K562 (cell line): ENCODE results near the gene MALSU1. TPM values are rescaled to one million over a fixed set of nuclear protein-coding genes. Genes with fewer than 3 reads are reported as not detected.

ENCODE experiments used
- ATAC-seq: fragments of 200-7000 bp; cut with Tn5 transposase; 3 replicates; pipeline ENCODE4 v1.9.1; 2020; ENCODE audit warnings: moderate library complexity
- BruUV-seq: library from RNA; stranded (reverse); fragments of 400-500 nt; replicated peaks from 2 replicates; lab custom pipeline; 2021; lab: Mats Ljungman, UMichigan
- CTCF ChIA-PET: fragments of 300-600 bp; formaldehyde crosslinking; extraction: SDS; loops from one replicate; lab custom pipeline; 2021; ENCODE audit warnings: low intra/inter-chr PET ratio; lab: Yijun Ruan, JAX
- POLR2A ChIA-PET: fragments of 300-600, 350-650 bp; sonication (Branson Sonifier 250); formaldehyde crosslinking; extraction: SDS; loops from one replicate; lab custom pipeline; 2021; ENCODE audit warnings: antibody characterized with exemption, inconsistent platforms; lab: Yijun Ruan, JAX
- DNase-seq, 4 experiments: peaks; one replicate each; pipeline versions ENCODE4 v3.0.0 to v3.0.0-alpha.2; 2011 to 2018; ENCODE audit warnings: low spot score in 3 of 4, mixed read lengths in 3 of 4; ENCODE audit errors: extremely low read depth in 1 of 4
- FAIRE-seq: peaks from 2 replicates; lab custom pipeline; 2011; peaks lifted over from hg19 to GRCh38; lab: Jason Lieb, UNC
- H2AFZ ChIP-seq: 2 replicates; pipeline ENCODE4 v1.6.0; 2011; ENCODE audit warnings: low read depth, low read length, control low read depth, inconsistent platforms
- H3K27ac ChIP-seq: fragments of 200-600 bp; 3 replicates; pipeline ENCODE4 v1.8.0; 2011; ENCODE audit warnings: low read depth, mild to moderate bottlenecking, control low read depth, inconsistent platforms, low read length, moderate library complexity, mixed read lengths; ENCODE audit errors: extremely low read depth
- H3K27me3 ChIP-seq, 2 experiments: fragments of 300-600 bp in 1 of 2; 2 replicates in 1 of 2; 3 replicates in 1 of 2; pipeline versions ENCODE4 v1.6.0 to v1.8.0; 2011; ENCODE audit warnings: inconsistent platforms in 2 of 2, low read length in 2 of 2, mild to moderate bottlenecking in 1 of 2, mixed read lengths in 1 of 2, moderate library complexity in 1 of 2; ENCODE audit not compliant: control insufficient read depth in 2 of 2, insufficient read depth in 2 of 2
- H3K36me3 ChIP-seq: fragments of 300-600 bp; 3 replicates; pipeline ENCODE4 v1.8.0; 2011; ENCODE audit warnings: mild to moderate bottlenecking, low read length, inconsistent platforms; ENCODE audit not compliant: control insufficient read depth, insufficient read depth
- H3K4me1 ChIP-seq, 2 experiments: fragments of 200-600 bp in 1 of 2; replicated peaks in 1 of 2; 2 replicates in 1 of 2; 3 replicates in 1 of 2; pipeline versions ENCODE4 v1.5.1 to v1.8.0; 2011; ENCODE audit warnings: inconsistent platforms in 2 of 2, low read length in 2 of 2, mild to moderate bottlenecking in 1 of 2, mixed read lengths in 1 of 2, moderate library complexity in 1 of 2; ENCODE audit not compliant: control insufficient read depth in 2 of 2, insufficient read depth in 2 of 2
- H3K4me2 ChIP-seq: 2 replicates; pipeline ENCODE4 v1.6.1; 2011; ENCODE audit warnings: low read length, control low read depth, inconsistent platforms, mixed read lengths; ENCODE audit not compliant: insufficient read depth
- H3K4me3 ChIP-seq: fragments of 200-600 bp; sonication (generic), shearing (Covaris generic); 2 replicates; pipeline ENCODE4 v1.5.1; 2016; ENCODE audit warnings: control low read depth, inconsistent platforms
- H3K79me2 ChIP-seq: fragments of 200-600 bp; 3 replicates; pipeline ENCODE4 v1.8.0; 2011; ENCODE audit warnings: low read length, inconsistent platforms; ENCODE audit not compliant: control insufficient read depth, insufficient read depth
- H3K9ac ChIP-seq, 2 experiments: 2 replicates each; pipeline versions ENCODE4 v1.6.0 to v1.6.1; 2011; ENCODE audit warnings: low read depth in 2 of 2, low read length in 2 of 2, control low read depth in 1 of 2, inconsistent platforms in 1 of 2, mild to moderate bottlenecking in 1 of 2, mixed read lengths in 1 of 2; ENCODE audit not compliant: insufficient read depth in 1 of 2
- H3K9me1 ChIP-seq: one replicate; pipeline ENCODE4 v1.6.0; 2011; ENCODE audit warnings: inconsistent platforms, mild to moderate bottlenecking, low read length, moderate library complexity; ENCODE audit not compliant: control insufficient read depth, insufficient read depth
- H3K9me3 ChIP-seq: replicated peaks from 2 replicates; pipeline ENCODE4 v1.5.1; 2011; ENCODE audit warnings: low read depth, low read length, inconsistent platforms; ENCODE audit not compliant: control insufficient read depth, insufficient read depth
- H4K20me1 ChIP-seq: replicated peaks from 2 replicates; pipeline ENCODE4 v1.6.1; 2011; ENCODE audit warnings: low read length, inconsistent platforms, mixed read lengths; ENCODE audit not compliant: control insufficient read depth, insufficient read depth
- CEBPB ChIP-seq: fragments of 450-650 bp; IDR thresholded peaks from 2 replicates; pipeline ENCODE4 v1.6.1; 2016; ENCODE audit warnings: missing genetic modification characterization, missing compliant biosample characterization
- CEBPG ChIP-seq, 3 experiments: fragments of 200-800 bp in 1 of 3; sonication (Bioruptor generic) in 1 of 3; sonication (generic) in 1 of 3; formaldehyde crosslinking in 1 of 3; IDR thresholded peaks in 2 of 3; conservative IDR thresholded peaks in 1 of 3; 2 replicates each; pipeline versions ENCODE4 v1.6.1 to v1.8.0; 2016 to 2022; ENCODE audit warnings: missing compliant biosample characterization in 2 of 3, missing genetic modification characterization in 2 of 3, mild to moderate bottlenecking in 1 of 3, missing genetic modification reagents in 1 of 3
- SOX6 ChIP-seq: fragments of 450-650 bp; IDR thresholded peaks from 2 replicates; pipeline ENCODE4 v1.6.1; 2014; ENCODE audit warnings: mild to moderate bottlenecking
- WGBS: fragments of 100-300 bp; shearing (Covaris generic); methylation state at CpG from one replicate; pipeline ENCODE4 v1.1.6; 2016; ENCODE audit warnings: low coverage, mixed read lengths; ENCODE audit not compliant: insufficient coverage; ENCODE audit errors: missing lambda C conversion rate; 5-methylcytosine and 5-hydroxymethylcytosine counted together
- in situ Hi-C: fragments of 300-500 bp; cut with MboI; formaldehyde crosslinking; loops from 4 replicates; pipeline ENCODE4 v1.15.0; 2018; ENCODE audit warnings: inconsistent platforms, mixed read lengths
- intact Hi-C: fragments of 100-400 bp; cut with micrococcal nuclease; formaldehyde crosslinking; loops from 2 replicates; pipeline ENCODE4 v1.14.2; 2022
- polyA plus RNA-seq, 8 experiments: library from polyadenylated mRNA; depleted of rRNA in 4 of 8; stranded (reverse) in 5 of 8; unstranded in 3 of 8; fragments of >200 nt; fragmentation: Nextera tagmentation in 2 of 8; fragmentation: Illumina TruSeq in 1 of 8; extraction: Ambion mirVana in 2 of 8; extraction: Trizol in 1 of 8; gene quantifications; 2 replicates each; pipeline versions ENCODE4 v1.2.1 to v1.2.3, GENCODE V29; 2011 to 2014; ENCODE audit warnings: inconsistent platforms in 1 of 8, missing spikeins in 1 of 8
- total RNA-seq, 7 experiments: library from RNA; depleted of rRNA in 6 of 7; stranded (reverse); fragments of >200 nt in 6 of 7; fragmentation: Illumina TruSeq in 2 of 7; extraction: Trizol in 2 of 7; gene quantifications; 2 replicates each; pipeline versions ENCODE4 v1.2.1 to v1.2.3, GENCODE V29; 2011 to 2021; ENCODE audit warnings: low replicate concordance in 1 of 7
- TF ChIP-seq, protein P1 (sequence below), 2 experiments: fragments of 450-650 bp in 1 of 2; sonication (generic) in 1 of 2; formaldehyde crosslinking in 1 of 2; IDR thresholded peaks in 1 of 2; conservative IDR thresholded peaks in 1 of 2; 2 replicates each; pipeline versions ENCODE4 v1.6.1 to v1.8.1; 2016 to 2023; ENCODE audit warnings: mild to moderate bottlenecking in 2 of 2, moderate library complexity in 2 of 2, inconsistent platforms in 1 of 2, missing genetic modification reagents in 1 of 2

MALSU1 gene
- total and polyA plus RNA-seq, 9 of the 15 experiments (the other 6 are each of a cell fraction or from before 2014, with no cell fraction given) = 12.3 to 308 (median 81.2) TPM

GRCh38 chr7:23331132-23331531 is 32.0 kb downstream of the MALSU1 start:
- Histone ChIP-seq H3K4me2 (no peak overlapping the region), H4K20me1 (no peaks in the 10 kb centered on the region), H3K9me3 (peaks cover 3% of the 10 kb centered on the region; the same call in 1 of the 2 replicates), H3K9ac (no peak overlapping the region), H2AFZ (no peak overlapping the region), H3K36me3 (peaks cover 70% of the 10 kb centered on the region), H3K27ac (no peak overlapping the region), H3K9me1 (no peaks in the 10 kb centered on the region), H3K27me3 (no peaks in the 10 kb centered on the region), H3K4me3 (no peak overlapping the region), H3K79me2 (0 out of 3 replicates have a peak, but pooled peaks cover 3% of the 10 kb centered on the region), H3K4me1 (no peaks in the 10 kb centered on the region)
- no TSS peak for BruUV-seq
- POLR2A ChIA-PET = interaction anchor here (0.7 kb wide), 1 partner anchor 1031 kb away, joined by 3 read pairs; no protein-coding TSS in a partner anchor
- TF ChIP-seq CEBPB (0 out of 2 replicates have a peak, but pooled peaks have one; percentile 23), SOX6 (no peak), CEBPG (CRISPR knock-in tag; IDR thresholded peaks at IDR 0.05) (no peak), CEBPG (tag; conservative IDR thresholded peaks at IDR 0.05 in 1 of 2, IDR thresholded peaks at IDR 0.05 in 1 of 2) (peak; percentile 34 to 56; a peak in 3 of 4 replicates)
- TF ChIP-seq, protein P1, sequence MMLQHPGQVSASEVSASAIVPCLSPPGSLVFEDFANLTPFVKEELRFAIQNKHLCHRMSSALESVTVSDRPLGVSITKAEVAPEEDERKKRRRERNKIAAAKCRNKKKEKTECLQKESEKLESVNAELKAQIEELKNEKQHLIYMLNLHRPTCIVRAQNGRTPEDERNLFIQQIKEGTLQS (IDR thresholded peaks at IDR 0.05) = peak; percentile 67
- TF ChIP-seq, protein P1 (CRISPR knock-in tag; conservative IDR thresholded peaks at IDR 0.05) = no peak
- 62% methylated on average over 1 of the region's 1 CpG for WGBS
- intact Hi-C loops (no loop called here), in situ Hi-C loops (no loop called here)
- FAIRE-seq (no peak), ATAC-seq (no peak), DNase-seq (no peak)
- CTCF ChIA-PET = no interaction called here
